Effector memory CD4-positive, alpha-beta T cell (primary cell): ENCODE data around the gene CARD14.
"Not testable (repeated sequence)": the region's sequence is repeated elsewhere in the genome, so short reads cannot be mapped to it uniquely, and the experiment has no call there.

Source experiments
- DNase-seq, 3 donors: peaks; one replicate each; pipeline ENCODE4 v3.0.0-alpha.2; 2020
- H3K27ac ChIP-seq: 2 replicates; pipeline ENCODE4 v1.7.0; 2013; ENCODE audit warnings: mild to moderate bottlenecking, low read length, moderate library complexity; ENCODE audit not compliant: insufficient read depth, poor library complexity, severe bottlenecking
- H3K27me3 ChIP-seq: replicated peaks from 2 replicates; pipeline ENCODE4 v1.7.0; 2013; ENCODE audit warnings: mild to moderate bottlenecking, low read length; ENCODE audit not compliant: insufficient read depth, control insufficient read depth, poor library complexity, severe bottlenecking
- H3K36me3 ChIP-seq: 2 replicates; pipeline ENCODE4 v1.7.0; 2013; ENCODE audit warnings: mild to moderate bottlenecking, low read length, moderate library complexity; ENCODE audit not compliant: control insufficient read depth, insufficient read depth
- H3K4me1 ChIP-seq: 2 replicates; pipeline ENCODE4 v1.7.0; 2013; ENCODE audit warnings: low read length, mild to moderate bottlenecking; ENCODE audit not compliant: control insufficient read depth, insufficient read depth, poor library complexity, severe bottlenecking
- H3K4me3 ChIP-seq: 2 replicates; pipeline ENCODE4 v1.7.0; 2013; ENCODE audit warnings: low read length, low read depth, mild to moderate bottlenecking; ENCODE audit not compliant: insufficient read depth, poor library complexity, severe bottlenecking
- H3K9me3 ChIP-seq: 2 replicates; pipeline ENCODE4 v1.7.0; 2013; ENCODE audit warnings: mild to moderate bottlenecking, low read length, moderate library complexity; ENCODE audit not compliant: control insufficient read depth

Gene CARD14

GRCh38 chr17:80256034-80256350 is 86.2 kb downstream of the CARD14 start:
- Histone ChIP-seq H3K27ac (no peak overlapping the region), H3K4me1 (peaks cover 16% of the 10 kb centered on the region)

GRCh38 chr17:80257716-80258213 is 87.9 kb downstream of the CARD14 start:
- DNase-seq: no peak
- Histone ChIP-seq H3K27me3 (no peaks in the 10 kb centered on the region), H3K4me1 (peaks cover 31% of the 10 kb centered on the region), H3K9me3 (no peaks in the 10 kb centered on the region), H3K36me3 (no peaks in the 10 kb centered on the region), H3K27ac (peak overlapping the region; percentile 13), H3K4me3 (no peak overlapping the region)

More at GRCh38 chr17:80256034-80256350, 86.2 kb downstream of the CARD14 start:
- Histone ChIP-seq H3K9me3 (no peaks in the 10 kb centered on the region), H3K27me3 (no peaks in the 10 kb centered on the region), H3K4me3 (no peak overlapping the region), H3K36me3 (no peaks in the 10 kb centered on the region)
- DNase-seq: no peak

GRCh38 chr17:80258296-80258695 is 88.5 kb downstream of the CARD14 start:
- DNase-seq, H3K27me3 ChIP-seq, H3K36me3 ChIP-seq, H3K4me3 ChIP-seq, H3K9me3 ChIP-seq: not testable (repeated sequence)
- Histone ChIP-seq H3K4me1 (peaks cover 33% of the 10 kb centered on the region), H3K27ac (peak overlapping the region; percentile 2)
